ENCODE measurements around the gene SSC4D.

- TF ChIP-seq CTCF (IDR thresholded peaks at IDR 0.05) (no peak), POLR2A (IDR thresholded peaks at IDR 0.05) (peak; percentile 99)
These were observed 50.9 kb downstream of the SSC4D start, which contains the start of gene YWHAG for GRCh38 chr7:76358481-76359110.

All from transverse colon (tissue), 3 donors.